ES-I3 (cell line): ENCODE results near the gene ASAH2B.
"Not testable (repeated sequence)": the region's sequence is repeated elsewhere in the genome, so short reads cannot be mapped to it uniquely, and the experiment has no call there.

Experiments
- H3K36me3 ChIP-seq: 2 replicates; pipeline ENCODE4 v1.6.1; 2013; ENCODE audit warnings: mild to moderate bottlenecking, low read length, control low read depth, moderate library complexity; ENCODE audit not compliant: insufficient read depth
- H3K4me1 ChIP-seq: 2 replicates; pipeline ENCODE4 v1.6.1; 2013; ENCODE audit warnings: mild to moderate bottlenecking, control low read depth, low read length; ENCODE audit not compliant: insufficient read depth
- H3K9ac ChIP-seq: 2 replicates; pipeline ENCODE4 v1.6.1; 2013; ENCODE audit warnings: low read depth, mild to moderate bottlenecking, low read length, moderate library complexity
- H3K9me3 ChIP-seq: 2 replicates; pipeline ENCODE4 v1.6.1; 2013; ENCODE audit warnings: mild to moderate bottlenecking, low read length, moderate library complexity; ENCODE audit not compliant: control insufficient read depth, insufficient read depth

Gene ASAH2B

DNA sequence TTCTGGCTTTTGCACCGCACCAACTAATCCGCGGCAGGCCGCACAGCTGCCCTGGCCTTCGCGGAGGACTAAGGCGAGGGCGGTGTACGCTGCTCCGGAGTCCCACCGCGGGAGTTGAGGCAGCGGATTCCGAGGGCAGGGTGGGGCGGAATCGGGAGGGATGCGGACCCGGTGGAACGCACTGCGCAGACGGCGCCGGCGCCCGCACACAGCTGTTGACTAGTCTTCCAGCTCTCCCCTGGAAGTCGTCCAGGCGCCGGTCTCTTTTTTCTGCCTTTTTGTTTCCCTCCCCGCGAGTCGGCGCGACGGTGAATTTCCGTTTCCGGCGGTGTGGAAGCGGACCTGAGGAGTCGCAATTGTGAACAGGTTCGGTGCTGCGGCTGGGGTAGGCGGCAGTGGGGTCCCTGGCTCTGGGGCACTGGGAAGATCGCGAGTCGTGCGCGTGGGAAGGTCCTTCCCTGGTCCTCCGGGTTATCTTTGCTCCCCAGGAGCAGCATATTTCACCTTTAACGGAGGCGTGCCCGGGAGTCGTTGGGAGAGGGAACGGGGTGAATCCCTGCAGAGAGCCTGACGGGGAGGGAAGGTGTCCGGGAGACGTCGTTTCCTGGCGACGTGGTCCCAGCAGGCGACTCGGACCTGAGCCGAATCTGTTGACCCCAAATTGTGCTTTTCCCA lies at the start of gene ASAH2B:
TSS of gene ASAH2B (plus strand) at position 319 of the 675 bp plus-strand sequence. CDS start 5,195 bp downstream, outside the sequence.
- Histone ChIP-seq H3K36me3 (no peaks in the 10 kb centered on the region), H3K9ac (peak within 1 kb of the TSS; percentile 90), H3K9me3 (no peaks in the 10 kb centered on the region), H3K4me1 (no peaks in the 10 kb centered on the region; the same call in 1 of the 2 replicates)

GRCh38 chr10:50697819-50698218 lies 41.9 kb upstream of the ASAH2B start:
- not testable (repeated sequence) for H3K4me1 ChIP-seq, H3K9ac ChIP-seq, H3K36me3 ChIP-seq, H3K9me3 ChIP-seq

DNA sequence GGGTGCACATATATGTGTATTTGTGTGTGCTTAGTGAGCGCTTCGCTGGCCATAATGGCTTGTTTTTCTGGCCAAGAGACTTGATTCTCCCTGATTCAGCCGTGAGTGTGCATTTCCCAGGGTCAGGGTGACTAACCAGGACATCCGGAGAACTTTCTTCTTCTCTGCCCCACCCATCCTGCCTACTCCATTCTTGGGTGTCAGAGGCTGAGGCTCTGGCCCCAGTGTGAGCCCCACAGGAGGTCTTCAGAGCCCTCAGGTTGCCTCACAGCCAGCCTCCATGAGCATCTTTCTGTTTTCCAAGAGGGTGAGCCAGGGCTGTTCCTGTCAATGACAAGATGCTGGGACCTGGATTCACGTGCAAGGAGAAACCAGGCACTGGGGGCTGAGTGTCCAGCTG lies 37.8 kb upstream of the ASAH2B start:
- not testable (repeated sequence) for H3K4me1 ChIP-seq, H3K36me3 ChIP-seq, H3K9ac ChIP-seq, H3K9me3 ChIP-seq

- H3K4me1 ChIP-seq, H3K9me3 ChIP-seq, H3K9ac ChIP-seq, H3K36me3 ChIP-seq: not testable (repeated sequence)
Observed at GRCh38 chr10:50702997-50703396, 36.7 kb upstream of the ASAH2B start.

DNA sequence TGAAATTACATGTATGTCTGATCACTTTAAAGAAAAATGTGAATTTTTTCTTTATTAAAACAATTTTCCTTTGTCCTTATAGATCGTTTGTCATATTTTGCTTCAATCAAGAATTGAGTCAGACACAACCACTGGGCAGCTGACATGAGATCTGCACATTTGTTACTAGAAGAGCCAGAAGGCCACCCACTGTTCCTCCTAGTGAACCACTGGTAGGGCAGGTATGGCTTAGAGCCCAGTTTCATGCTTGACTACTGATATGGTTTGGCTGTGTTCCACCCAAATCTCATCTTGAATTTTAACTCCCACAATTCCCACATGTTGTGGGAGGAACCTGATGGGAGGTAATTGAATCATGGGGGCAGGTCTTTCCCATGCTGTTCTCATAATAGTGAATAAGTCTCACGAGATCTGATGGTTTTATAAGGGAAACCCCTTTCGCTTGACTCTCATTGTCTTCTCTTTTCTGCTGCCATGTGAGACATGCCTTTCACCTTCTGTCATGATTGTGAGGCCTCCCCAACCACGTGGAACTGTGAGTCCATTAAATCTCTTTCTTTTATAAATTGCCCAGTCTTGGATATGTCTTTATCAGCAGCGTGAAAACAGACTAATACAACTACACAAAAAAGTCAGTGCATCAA lies 35.2 kb upstream of the ASAH2B start:
- not testable (repeated sequence) for H3K9me3 ChIP-seq, H3K4me1 ChIP-seq, H3K9ac ChIP-seq, H3K36me3 ChIP-seq

GRCh38 chr10:50706006-50706405 lies 33.7 kb upstream of the ASAH2B start:
- not testable (repeated sequence) for H3K9me3 ChIP-seq, H3K4me1 ChIP-seq, H3K9ac ChIP-seq, H3K36me3 ChIP-seq

DNA sequence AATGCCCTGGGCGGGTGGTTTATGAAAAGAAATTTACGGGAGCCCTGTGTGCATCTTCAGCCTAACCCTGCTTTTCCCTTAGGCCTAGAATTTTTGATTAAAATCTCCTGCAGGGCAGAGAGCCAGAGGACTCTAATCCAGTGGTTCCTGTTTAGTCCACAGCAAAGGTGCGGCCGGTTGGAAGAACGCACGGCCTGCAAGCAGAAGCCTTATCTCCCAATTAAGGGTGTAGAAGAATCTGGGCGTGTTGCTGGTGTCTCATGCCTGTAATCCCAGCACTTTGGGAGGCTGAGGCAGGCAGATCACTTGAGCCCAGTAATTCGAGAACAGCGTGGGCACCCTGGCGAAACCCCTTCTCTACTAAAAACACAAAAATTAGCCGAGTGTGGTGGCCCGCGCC lies 29.5 kb upstream of the ASAH2B start:
- H3K9ac ChIP-seq, H3K9me3 ChIP-seq: not testable (repeated sequence)

GRCh38 chr10:50723812-50724211 lies 15.9 kb upstream of the ASAH2B start:
- H3K4me1 ChIP-seq, H3K36me3 ChIP-seq, H3K9me3 ChIP-seq, H3K9ac ChIP-seq: not testable (repeated sequence)

More for the DNA sequence above, 29.5 kb upstream of the ASAH2B start:
- not testable (repeated sequence) for H3K4me1 ChIP-seq, H3K36me3 ChIP-seq

DNA sequence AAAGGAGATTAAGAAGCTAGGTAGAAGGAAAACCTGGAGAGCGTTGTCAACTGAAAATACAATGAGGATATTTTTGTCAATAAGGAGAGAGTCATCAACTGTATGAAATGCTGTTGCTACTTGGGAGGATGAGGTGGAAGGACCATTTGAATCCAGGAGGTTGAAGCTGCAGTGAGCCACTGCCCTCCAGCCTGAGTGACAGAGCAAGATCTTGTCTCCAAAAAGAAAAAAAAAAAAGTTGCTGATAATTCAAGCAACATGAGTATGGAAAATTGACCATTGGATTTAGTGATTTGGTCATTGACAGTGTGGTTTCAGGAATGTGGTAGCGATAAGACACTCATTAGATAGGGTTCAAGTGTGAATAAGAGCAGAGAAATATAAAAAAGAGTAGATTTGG lies 11.6 kb upstream of the ASAH2B start:
- not testable (repeated sequence) for H3K4me1 ChIP-seq, H3K9ac ChIP-seq, H3K9me3 ChIP-seq, H3K36me3 ChIP-seq

DNA sequence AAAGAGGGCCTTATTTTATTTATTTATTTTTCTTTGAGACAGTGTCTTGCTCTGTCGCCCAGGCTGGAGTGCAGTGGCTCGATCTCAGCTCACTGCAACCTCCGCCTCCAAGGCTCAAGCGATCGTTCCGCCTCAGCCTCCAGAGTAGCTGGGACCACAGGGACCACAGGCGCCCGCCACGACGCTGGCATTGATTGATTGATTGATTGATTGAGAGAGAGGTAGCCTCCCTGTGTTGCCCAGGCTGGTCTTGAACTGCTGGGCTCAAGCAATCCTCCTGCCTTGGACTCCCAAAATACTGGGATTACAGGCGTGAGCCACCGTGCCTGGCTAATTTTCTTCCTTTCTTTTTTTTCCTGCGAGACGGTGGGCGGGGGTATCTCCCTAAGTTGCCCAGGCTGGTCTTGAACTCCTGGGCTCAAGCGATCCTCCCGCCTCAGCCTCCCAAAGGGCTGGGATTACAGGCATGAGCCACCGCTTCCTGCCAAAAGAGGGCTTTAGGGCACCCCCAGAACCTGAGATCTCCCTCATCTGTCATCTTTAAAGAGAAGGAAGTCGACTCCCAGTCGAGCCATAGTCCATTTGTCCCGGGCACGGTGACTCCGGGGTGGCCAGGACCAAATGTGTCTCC lies 634 bp upstream of the ASAH2B start:
- H3K36me3 ChIP-seq, H3K9me3 ChIP-seq, H3K4me1 ChIP-seq: not testable (repeated sequence)
- peak overlapping the region; percentile 90 for H3K9ac ChIP-seq

DNA sequence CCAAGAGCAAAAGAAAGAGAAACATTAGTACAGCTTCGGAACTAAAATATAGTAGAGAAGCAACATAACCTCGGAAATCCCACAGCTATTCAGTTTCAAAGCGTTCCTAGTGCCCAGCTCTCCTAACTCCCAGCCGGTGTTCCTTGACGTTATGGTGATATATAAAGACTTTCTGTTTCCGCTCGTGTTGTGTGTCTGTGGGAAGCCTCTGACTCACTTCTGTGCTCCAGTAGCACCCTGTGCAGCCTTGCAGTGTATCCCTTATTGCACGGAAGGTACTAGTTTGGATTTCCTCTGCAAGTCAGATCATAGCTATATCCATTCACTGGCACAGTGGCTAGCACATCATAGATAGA lies 535 bp downstream of the ASAH2B start:
- no peaks in the 10 kb centered on the region for H3K36me3 ChIP-seq
- peak overlapping the region; percentile 90 for H3K9ac ChIP-seq
- no peaks in the 10 kb centered on the region; the same call in 1 of the 2 replicates for H3K4me1 ChIP-seq
- H3K9me3 ChIP-seq: no peaks in the 10 kb centered on the region

DNA sequence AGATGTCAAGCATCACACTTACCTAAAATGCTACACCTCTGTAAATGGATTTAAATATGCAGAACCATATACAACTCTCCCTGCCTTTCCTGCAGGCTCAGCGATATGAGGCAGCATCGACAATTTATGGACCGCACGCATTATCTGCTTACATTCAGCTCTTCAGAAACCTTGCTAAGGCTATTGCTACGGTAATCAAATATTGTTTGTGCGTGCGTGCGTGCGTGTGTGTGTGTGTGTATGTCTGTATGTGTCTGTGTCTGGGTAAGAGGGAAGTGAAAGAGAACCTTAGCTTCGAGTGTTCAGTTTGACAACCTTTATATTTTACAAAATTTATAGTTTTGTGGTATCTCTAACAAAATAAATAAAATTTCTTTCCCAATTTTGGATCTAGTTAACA lies 3.1 kb downstream of the ASAH2B start:
- H3K9me3 ChIP-seq, H3K9ac ChIP-seq, H3K36me3 ChIP-seq, H3K4me1 ChIP-seq: not testable (repeated sequence)

DNA sequence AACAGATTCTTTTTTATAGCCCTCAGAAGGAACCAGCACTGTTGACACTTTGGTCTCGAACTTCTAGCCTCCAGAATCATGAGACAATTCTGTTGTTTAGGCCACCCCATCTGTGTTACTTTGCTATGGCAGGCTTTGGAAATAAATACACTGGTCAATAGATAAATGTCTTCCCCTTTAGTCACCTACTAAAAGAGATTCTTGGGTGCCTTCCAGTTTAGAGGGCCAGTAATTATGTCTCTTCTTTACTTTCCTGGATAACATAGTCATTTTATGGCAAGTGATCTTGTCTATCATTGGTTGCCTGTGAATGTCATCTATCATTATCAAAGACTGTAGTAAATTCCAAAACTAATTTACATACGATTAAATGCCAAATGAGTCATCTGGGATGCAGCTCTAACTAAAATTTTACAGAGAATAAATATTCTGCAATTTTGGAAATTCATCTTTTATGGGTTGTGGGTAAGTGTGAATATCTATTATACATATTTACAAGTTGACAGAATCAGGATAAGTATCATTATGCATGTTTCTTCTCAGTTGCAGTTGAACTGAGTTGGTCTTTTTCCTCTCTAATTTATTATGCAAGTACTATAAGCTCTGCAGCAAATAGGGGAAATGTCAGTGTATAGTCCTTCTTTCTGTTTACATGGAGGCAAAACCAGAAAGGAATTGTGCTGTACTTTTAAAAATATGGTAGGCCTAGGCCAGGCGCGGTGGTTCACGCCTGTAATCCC lies 27.2 kb downstream of the ASAH2B start:
- not testable (repeated sequence) for H3K9me3 ChIP-seq, H3K4me1 ChIP-seq, H3K36me3 ChIP-seq, H3K9ac ChIP-seq

- H3K9me3 ChIP-seq, H3K9ac ChIP-seq, H3K36me3 ChIP-seq, H3K4me1 ChIP-seq: not testable (repeated sequence)
Observed at GRCh38 chr10:50772042-50772441, 32.3 kb downstream of the ASAH2B start.

- not testable (repeated sequence) for H3K9me3 ChIP-seq, H3K36me3 ChIP-seq, H3K4me1 ChIP-seq, H3K9ac ChIP-seq
Observed at GRCh38 chr10:50774868-50775267, 35.1 kb downstream of the ASAH2B start.
